CD14-positive monocyte (primary cell): Measurements from ENCODE around the gene HMBS. TPM values are rescaled to one million over a fixed set of nuclear protein-coding genes. Genes with fewer than 3 reads are reported as not detected.
A peak's percentile ranks its signal among the peaks of the same experiment; 100 is the strongest.

Source experiments
- DNase-seq, 3 donors: peaks; one replicate each; pipeline ENCODE4 v3.0.0-alpha.2; 2011 to 2022
- H2AFZ ChIP-seq: 2 replicates; pipeline ENCODE4 v1.6.0; 2012; ENCODE audit warnings: mild to moderate bottlenecking, low read depth, low read length, inconsistent platforms; ENCODE audit not compliant: insufficient read depth, poor library complexity, severe bottlenecking
- H3K27ac ChIP-seq, 2 donors: 1 replicate in 1 of 2; 2 replicates in 1 of 2; pipeline ENCODE4 v1.5.1; 2012 to 2013; ENCODE audit warnings: low read length in 2 of 2, control low read depth in 1 of 2, inconsistent platforms in 1 of 2, low read depth in 1 of 2, mild to moderate bottlenecking in 1 of 2
- H3K27me3 ChIP-seq, 2 donors: one replicate each; pipeline versions ENCODE4 v1.6.0 to v1.6.1; 2011 to 2013; ENCODE audit warnings: low read length in 2 of 2; ENCODE audit not compliant: control insufficient read depth in 2 of 2, insufficient read depth in 2 of 2
- H3K36me3 ChIP-seq, 2 donors: replicated peaks in 1 of 2; 1 replicate in 1 of 2; 2 replicates in 1 of 2; pipeline versions ENCODE4 v1.5.1 to v1.6.1; 2012 to 2013; ENCODE audit warnings: low read length in 2 of 2, control low read depth in 1 of 2, inconsistent platforms in 1 of 2, mild to moderate bottlenecking in 1 of 2; ENCODE audit not compliant: insufficient read depth in 2 of 2, control insufficient read depth in 1 of 2
- H3K4me1 ChIP-seq, 2 donors: 1 replicate in 1 of 2; 2 replicates in 1 of 2; pipeline versions ENCODE4 v1.5.1 to v1.6.1; 2012 to 2013; ENCODE audit warnings: low read length in 2 of 2, control low read depth in 1 of 2, inconsistent platforms in 1 of 2, mild to moderate bottlenecking in 1 of 2, moderate library complexity in 1 of 2; ENCODE audit not compliant: insufficient read depth in 2 of 2, control insufficient read depth in 1 of 2
- H3K4me2 ChIP-seq: replicated peaks from 2 replicates; pipeline ENCODE3; 2012; ENCODE audit warnings: low read length, moderate library complexity, mild to moderate bottlenecking; ENCODE audit not compliant: poor library complexity, severe bottlenecking; ENCODE audit errors: extremely low read depth
- H3K4me3 ChIP-seq, 3 experiments: fragments of 200-600 bp in 1 of 3; sonication (generic) in 1 of 3; replicated peaks in 1 of 3; 1 replicate in 2 of 3; 2 replicates in 1 of 3; pipeline ENCODE4 v1.5.1; 2011 to 2013; ENCODE audit warnings: low read length in 3 of 3, mild to moderate bottlenecking in 3 of 3, control low read depth in 2 of 3, low read depth in 2 of 3, inconsistent platforms in 1 of 3, moderate library complexity in 1 of 3
- H3K79me2 ChIP-seq: 2 replicates; pipeline ENCODE4 v1.6.0; 2012; ENCODE audit warnings: mild to moderate bottlenecking, control low read depth, inconsistent platforms, low read length, moderate library complexity; ENCODE audit not compliant: insufficient read depth
- H3K9ac ChIP-seq: 2 replicates; pipeline ENCODE4 v1.6.0; 2017; ENCODE audit warnings: low read length, mild to moderate bottlenecking; ENCODE audit not compliant: insufficient read depth, poor library complexity, severe bottlenecking
- H3K9me3 ChIP-seq, 2 donors: replicated peaks in 1 of 2; 1 replicate in 1 of 2; 2 replicates in 1 of 2; pipeline versions ENCODE4 v1.5.1 to v1.6.1; 2012 to 2013; ENCODE audit warnings: low read length in 2 of 2, control low read depth in 1 of 2; ENCODE audit not compliant: control insufficient read depth in 1 of 2, insufficient read depth in 1 of 2
- H4K20me1 ChIP-seq: 2 replicates; pipeline ENCODE4 v1.6.0; 2012; ENCODE audit warnings: mild to moderate bottlenecking, low read length, control low read depth, moderate library complexity; ENCODE audit not compliant: insufficient read depth
- H3K27ac Mint-ChIP-seq, 7 donors: one replicate each; pipeline ENCODE4 v1.8.0; 2020; ENCODE audit warnings: mild to moderate bottlenecking in 7 of 7, mixed read lengths in 7 of 7, moderate library complexity in 6 of 7, inconsistent platforms in 2 of 7
- H3K27me3 Mint-ChIP-seq, 3 donors: one replicate each; pipeline ENCODE4 v1.8.0; 2021 to 2022; ENCODE audit warnings: low read depth in 3 of 3, mild to moderate bottlenecking in 3 of 3, mixed read lengths in 3 of 3, moderate library complexity in 3 of 3, inconsistent platforms in 1 of 3
- H3K36me3 Mint-ChIP-seq, 2 donors: one replicate each; pipeline ENCODE4 v1.8.0; 2020; ENCODE audit warnings: mixed read lengths in 2 of 2, inconsistent platforms in 1 of 2, mild to moderate bottlenecking in 1 of 2
- H3K4me1 Mint-ChIP-seq: one replicate; pipeline ENCODE4 v1.8.0; 2020; ENCODE audit warnings: mild to moderate bottlenecking, mixed read lengths
- H3K4me3 Mint-ChIP-seq, 2 donors: one replicate each; pipeline ENCODE4 v1.8.0; 2020; ENCODE audit warnings: mild to moderate bottlenecking in 2 of 2, mixed read lengths in 2 of 2, moderate library complexity in 1 of 2
- H3K9me3 Mint-ChIP-seq, 7 donors: one replicate each; pipeline ENCODE4 v1.8.0; 2020 to 2022; ENCODE audit warnings: mixed read lengths in 7 of 7, mild to moderate bottlenecking in 6 of 7, moderate library complexity in 6 of 7, inconsistent platforms in 2 of 7
- WGBS: methylation state at CpG from one replicate; pipeline ENCODE4 v1.1.5; 2013; ENCODE audit warnings: missing lambda C conversion rate; ENCODE audit not compliant: insufficient coverage; 5-methylcytosine and 5-hydroxymethylcytosine counted together
- intact Hi-C, 2 donors: fragments of 100-400 bp; cut with micrococcal nuclease; formaldehyde crosslinking; loops; one replicate each; pipeline versions ENCODE4 v1.15.0 to v1.15.1; 2023
- polyA plus RNA-seq, 3 donors: library from polyadenylated mRNA; depleted of rRNA in 1 of 3; unstranded in 2 of 3; stranded (reverse) in 1 of 3; fragments of 300-500 nt in 2 of 3; fragments of >200 nt in 1 of 3; fragmentation: Illumina TruSeq in 2 of 3; gene quantifications; 1 replicate in 2 of 3; 2 replicates in 1 of 3; pipeline ENCODE4 v1.2.3, GENCODE V29; 2012 to 2021
- TF ChIP-seq, protein P1 (sequence below): fragments of 200-600 bp; IDR thresholded peaks from one replicate; pipeline ENCODE4 v1.8.0; 2022; ENCODE audit warnings: antibody characterized with exemption, mild to moderate bottlenecking

The HMBS gene
- polyA plus RNA-seq, 3 donors, result 21.1 to 26.4 (median 25.2) TPM

DNA sequence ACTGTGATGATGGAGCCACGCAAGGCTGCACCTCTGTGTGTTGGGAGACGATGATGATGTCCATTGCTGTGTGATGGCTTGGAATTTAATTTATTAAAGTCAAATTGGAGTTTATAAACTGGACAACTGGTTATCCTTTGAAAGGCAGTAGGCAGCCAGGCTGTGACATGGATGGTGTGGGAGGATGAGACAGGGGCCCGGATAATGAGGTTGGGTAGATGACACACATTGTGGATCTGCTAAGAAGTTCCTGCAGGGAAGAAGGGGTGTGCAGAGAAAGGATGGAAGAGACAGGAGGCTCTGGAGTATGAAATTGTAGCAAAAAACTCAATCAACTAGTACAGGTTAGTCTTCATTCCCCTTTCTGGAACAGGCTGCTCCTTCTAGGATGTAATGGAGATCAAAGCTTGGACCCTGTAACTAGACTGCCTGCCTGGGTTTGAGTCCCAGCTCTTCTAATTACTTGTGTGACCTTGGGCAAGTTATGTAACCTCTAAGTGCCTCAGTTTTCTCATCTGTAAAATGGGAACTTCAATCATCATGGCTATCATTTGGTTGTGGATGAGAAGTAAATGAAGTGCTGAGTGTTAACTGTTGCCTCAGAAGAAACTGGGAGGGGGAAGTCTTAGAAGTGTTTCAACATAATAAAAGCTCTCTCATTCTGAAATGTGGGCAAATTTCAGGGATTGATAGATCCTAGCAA lies 32.5 kb downstream of the HMBS start:
- Histone ChIP-seq H3K9me3 (no peaks in the 10 kb centered on the region), H3K4me2 (no peak overlapping the region), H3K36me3 (peaks cover 31 to 51% of the 10 kb centered on the region in 2 donors), H3K4me1 (peaks cover 45 to 52% of the 10 kb centered on the region in 2 donors), H3K4me3 (no peak overlapping the region), H3K27ac (peak overlapping the region; percentile 83 to 94), H3K79me2 (peaks cover 30% of the 10 kb centered on the region), H3K27me3 (no peaks in the 10 kb centered on the region), H4K20me1 (peaks cover 7% of the 10 kb centered on the region), H2AFZ (no peak overlapping the region), H3K9ac (no peak overlapping the region)
- Mint-ChIP-seq H3K9me3 (no peaks in the 10 kb centered on the region), H3K27me3 (peaks cover 0 to 5% (median 0%) of the 10 kb centered on the region in 3 donors), H3K4me1 (peaks cover 48% of the 10 kb centered on the region), H3K27ac (peak overlapping the region in 6 of 7 donors; percentile 80 to 98 (median 96)), H3K36me3 (peaks cover 39 to 55% of the 10 kb centered on the region in 2 donors), H3K4me3 (no peak overlapping the region)
- WGBS, result 100% methylated on average over 3 of the region's 3 CpGs
- no peak for DNase-seq
- TF ChIP-seq, protein P1, sequence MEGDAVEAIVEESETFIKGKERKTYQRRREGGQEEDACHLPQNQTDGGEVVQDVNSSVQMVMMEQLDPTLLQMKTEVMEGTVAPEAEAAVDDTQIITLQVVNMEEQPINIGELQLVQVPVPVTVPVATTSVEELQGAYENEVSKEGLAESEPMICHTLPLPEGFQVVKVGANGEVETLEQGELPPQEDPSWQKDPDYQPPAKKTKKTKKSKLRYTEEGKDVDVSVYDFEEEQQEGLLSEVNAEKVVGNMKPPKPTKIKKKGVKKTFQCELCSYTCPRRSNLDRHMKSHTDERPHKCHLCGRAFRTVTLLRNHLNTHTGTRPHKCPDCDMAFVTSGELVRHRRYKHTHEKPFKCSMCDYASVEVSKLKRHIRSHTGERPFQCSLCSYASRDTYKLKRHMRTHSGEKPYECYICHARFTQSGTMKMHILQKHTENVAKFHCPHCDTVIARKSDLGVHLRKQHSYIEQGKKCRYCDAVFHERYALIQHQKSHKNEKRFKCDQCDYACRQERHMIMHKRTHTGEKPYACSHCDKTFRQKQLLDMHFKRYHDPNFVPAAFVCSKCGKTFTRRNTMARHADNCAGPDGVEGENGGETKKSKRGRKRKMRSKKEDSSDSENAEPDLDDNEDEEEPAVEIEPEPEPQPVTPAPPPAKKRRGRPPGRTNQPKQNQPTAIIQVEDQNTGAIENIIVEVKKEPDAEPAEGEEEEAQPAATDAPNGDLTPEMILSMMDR, result no peak
- intact Hi-C loops, result no loop called here

DNA sequence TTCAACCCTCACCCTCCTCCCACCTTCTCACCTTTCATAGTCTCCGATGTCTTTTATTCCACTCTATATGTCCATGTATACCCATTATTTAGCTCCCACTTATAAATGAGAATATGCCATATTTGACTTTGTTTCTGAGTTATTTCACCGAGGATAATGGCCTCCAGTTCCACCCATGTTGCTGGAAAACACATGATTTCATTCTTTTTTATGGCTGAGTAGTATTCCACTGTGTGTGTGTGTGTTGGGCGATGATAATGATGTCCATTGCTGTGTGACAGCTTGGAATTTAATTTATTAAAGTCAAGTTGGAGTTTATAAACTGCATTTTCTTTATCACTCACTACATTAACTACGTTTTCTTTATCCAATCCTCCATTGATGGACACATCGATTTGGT lies 33.5 kb downstream of the HMBS start:
- Histone ChIP-seq H3K36me3 (peaks cover 21 to 40% of the 10 kb centered on the region in 2 donors), H3K4me2 (no peak overlapping the region), H2AFZ (no peak overlapping the region), H3K9ac (no peak overlapping the region), H3K79me2 (peaks cover 32% of the 10 kb centered on the region), H3K4me1 (peaks cover 51 to 62% of the 10 kb centered on the region in 2 donors), H3K4me3 (no peak overlapping the region), H3K9me3 (no peaks in the 10 kb centered on the region), H4K20me1 (peaks cover 13% of the 10 kb centered on the region), H3K27me3 (no peaks in the 10 kb centered on the region), H3K27ac (no peak overlapping the region)
- TF ChIP-seq, protein P1, result no peak
- Mint-ChIP-seq H3K9me3 (no peaks in the 10 kb centered on the region), H3K4me3 (no peak overlapping the region), H3K27ac (peak overlapping the region in 1 of 7 donors; percentile 20), H3K27me3 (peaks cover 0 to 5% (median 0%) of the 10 kb centered on the region in 3 donors), H3K4me1 (peaks cover 55% of the 10 kb centered on the region), H3K36me3 (peaks cover 29 to 45% of the 10 kb centered on the region in 2 donors)
- WGBS, result no CpG with 5 or more reads among the region's 5 CpGs
- DNase-seq, result no peak
- intact Hi-C loops, result no loop called here
